HepG2 (cell line): ENCODE results near the gene AP2A2. TPM values are rescaled to one million over a fixed set of nuclear protein-coding genes. Genes with fewer than 3 reads are reported as not detected.

Experiments used
- ATAC-seq: fragments of 200-7000 bp; cut with Tn5 transposase; 3 replicates; pipeline ENCODE4 v1.9.1; 2020; ENCODE audit warnings: mild to moderate bottlenecking, moderate library complexity
- BruUV-seq: library from RNA; stranded (reverse); fragments of 400-500 nt; replicated peaks from 2 replicates; lab custom pipeline; 2021; lab: Mats Ljungman, UMichigan
- CTCF ChIA-PET: fragments of 300-600 bp; formaldehyde crosslinking; extraction: SDS; loops from one replicate; lab custom pipeline; 2021; ENCODE audit warnings: low total read pairs, inconsistent platforms, low intra/inter-chr PET ratio; lab: Yijun Ruan, JAX
- POLR2A ChIA-PET: fragments of 350-600 bp; sonication (Branson Sonifier 250); formaldehyde crosslinking; loops from one replicate; lab custom pipeline; 2020; ENCODE audit warnings: antibody characterized with exemption, inconsistent platforms; lab: Yijun Ruan, JAX
- DNase-seq: peaks from one replicate; pipeline ENCODE4 v3.0.0-alpha.2; 2015; ENCODE audit warnings: low spot score
- FAIRE-seq: peaks from 3 replicates; lab custom pipeline; 2011; peaks lifted over from hg19 to GRCh38; lab: Jason Lieb, UNC
- H2AFZ ChIP-seq: one replicate; pipeline ENCODE4 v1.6.1; 2011; ENCODE audit warnings: low read length, inconsistent platforms
- H3K27ac ChIP-seq: fragments of 300-600 bp; 3 replicates; pipeline ENCODE4 v1.8.0; 2011; ENCODE audit warnings: mixed run types, mild to moderate bottlenecking, mixed read lengths, low read length, inconsistent platforms; ENCODE audit not compliant: insufficient read depth; ENCODE audit errors: extremely low read length
- H3K27me3 ChIP-seq, 2 experiments: fragments of 200-600 bp in 1 of 2; 2 replicates in 1 of 2; 3 replicates in 1 of 2; pipeline versions ENCODE4 v1.6.0 to v1.8.0; 2011; ENCODE audit warnings: low read length in 2 of 2, mild to moderate bottlenecking in 2 of 2, moderate library complexity in 2 of 2, inconsistent platforms in 1 of 2; ENCODE audit not compliant: insufficient read depth in 2 of 2, control insufficient read depth in 1 of 2
- H3K36me3 ChIP-seq, 2 experiments: fragments of 200-600 bp in 1 of 2; replicated peaks in 1 of 2; 2 replicates in 1 of 2; 3 replicates in 1 of 2; pipeline versions ENCODE4 v1.5.1 to v1.8.0; 2011; ENCODE audit warnings: low read length in 2 of 2, inconsistent platforms in 1 of 2; ENCODE audit not compliant: insufficient read depth in 2 of 2, control insufficient read depth in 1 of 2
- H3K4me1 ChIP-seq: 2 replicates; pipeline ENCODE4 v1.5.1; 2012; ENCODE audit warnings: low read length, inconsistent platforms; ENCODE audit not compliant: insufficient read depth
- H3K4me2 ChIP-seq: 2 replicates; pipeline ENCODE4 v1.6.0; 2011; ENCODE audit warnings: low read depth, low read length, inconsistent platforms
- H3K4me3 ChIP-seq, 3 experiments: fragments of 200-600 bp in 1 of 3; sonication (generic), shearing (Covaris generic) in 1 of 3; replicated peaks in 1 of 3; 2 replicates each; pipeline ENCODE4 v1.5.1; 2011 to 2016; ENCODE audit warnings: low read length in 3 of 3, inconsistent platforms in 2 of 3, low read depth in 2 of 3, mild to moderate bottlenecking in 2 of 3, control low read depth in 1 of 3, mixed read lengths in 1 of 3; ENCODE audit not compliant: insufficient read depth in 1 of 3
- H3K79me2 ChIP-seq: one replicate; pipeline ENCODE4 v1.6.1; 2011; ENCODE audit warnings: low read length, inconsistent platforms; ENCODE audit not compliant: insufficient read depth
- H3K9ac ChIP-seq: 2 replicates; pipeline ENCODE4 v1.6.0; 2011; ENCODE audit warnings: mild to moderate bottlenecking, low read depth, low read length, inconsistent platforms; ENCODE audit not compliant: insufficient read depth
- H3K9me3 ChIP-seq: 2 replicates; pipeline ENCODE4 v1.5.1; 2012; ENCODE audit warnings: mild to moderate bottlenecking, low read length
- H4K20me1 ChIP-seq: 2 replicates; pipeline ENCODE4 v1.6.0; 2011; ENCODE audit warnings: inconsistent platforms, mild to moderate bottlenecking, low read length, moderate library complexity; ENCODE audit not compliant: insufficient read depth
- ATF2 ChIP-seq: sonication (generic); formaldehyde crosslinking; IDR thresholded peaks from 2 replicates; pipeline ENCODE4 v1.4.0; 2020; ENCODE audit warnings: missing genetic modification reagents
- HDAC1 ChIP-seq: sonication (generic); formaldehyde crosslinking; IDR thresholded peaks from 2 replicates; pipeline ENCODE4 v1.5.1; 2020; ENCODE audit warnings: mild to moderate bottlenecking, missing genetic modification reagents
- HIC2 ChIP-seq: sonication (generic); formaldehyde crosslinking; IDR thresholded peaks from 2 replicates; pipeline ENCODE4 v1.9.0; 2022; ENCODE audit warnings: low read depth, missing genetic modification reagents
- PHF5A ChIP-seq: IDR thresholded peaks from one replicate; pipeline ENCODE4 v1.6.1; 2018; ENCODE audit warnings: low read depth, missing genetic modification reagents; ENCODE audit not compliant: unreplicated experiment
- POGZ ChIP-seq: sonication (generic); formaldehyde crosslinking; IDR thresholded peaks from 2 replicates; pipeline ENCODE4 v1.4.0; 2020; ENCODE audit warnings: mild to moderate bottlenecking, missing genetic modification reagents
- TFDP2 ChIP-seq: sonication (generic); formaldehyde crosslinking; IDR thresholded peaks from 2 replicates; pipeline ENCODE4 v1.4.0; 2020; ENCODE audit warnings: missing genetic modification reagents
- THAP7 ChIP-seq: sonication (generic); formaldehyde crosslinking; IDR thresholded peaks from 2 replicates; pipeline ENCODE4 v1.8.1; 2023; ENCODE audit warnings: mild to moderate bottlenecking, missing genetic modification reagents
- ZNF431 ChIP-seq: sonication (generic); formaldehyde crosslinking; IDR thresholded peaks from 2 replicates; pipeline ENCODE4 v1.9.0; 2022; ENCODE audit warnings: missing genetic modification reagents, low read depth, mild to moderate bottlenecking, borderline replicate concordance
- ZNF740 ChIP-seq: sonication (generic); formaldehyde crosslinking; IDR thresholded peaks from 2 replicates; pipeline ENCODE4 v1.4.0; 2020; ENCODE audit warnings: missing genetic modification reagents
- WGBS: methylation state at CpG from one replicate; pipeline ENCODE4 v1.1.6; 2017; ENCODE audit warnings: low lambda C conversion rate; 5-methylcytosine and 5-hydroxymethylcytosine counted together
- in situ Hi-C: cut with HindIII; loops from 2 replicates; pipeline ENCODE4 v1.10.0; 2017; ENCODE audit warnings: low pct_unique_long_range_greater_than_20kb; ENCODE audit not compliant: extremely low pct_ligation_motif_present
- intact Hi-C: fragments of 100-400 bp; cut with micrococcal nuclease; formaldehyde crosslinking; loops from one replicate; pipeline ENCODE4 v1.10.0; 2022; ENCODE audit not compliant: unreplicated experiment
- polyA plus RNA-seq, 8 experiments: library from polyadenylated mRNA; depleted of rRNA in 3 of 8; stranded (reverse) in 7 of 8; unstranded in 1 of 8; fragments of >200 nt; fragmentation: Illumina TruSeq in 4 of 8; extraction: Trizol in 4 of 8; gene quantifications; 2 replicates each; pipeline versions ENCODE4 v1.2.1 to v1.2.3, GENCODE V29; 2011 to 2016; ENCODE audit warnings: low read depth in 4 of 8, missing spikeins in 1 of 8, mixed read lengths in 1 of 8; ENCODE audit not compliant: insufficient read depth in 1 of 8
- total RNA-seq, 5 experiments: library from RNA; depleted of rRNA; stranded (reverse); fragments of >200 nt; fragmentation: Illumina TruSeq; extraction: Trizol; gene quantifications; 2 replicates each; pipeline ENCODE4 v1.2.3, GENCODE V29; 2016; ENCODE audit warnings: low read depth in 1 of 5

The AP2A2 gene
- total and polyA plus RNA-seq, 2 of the 13 experiments (the other 11 are each of a cell fraction or from before 2014, with no cell fraction given) = 25.7 to 75.7 TPM

GRCh38 chr11:1019321-1019910 is 93.7 kb downstream of the AP2A2 start:
- ATAC-seq = no peak
- CTCF ChIA-PET = no interaction called here
- Histone ChIP-seq H4K20me1 (no peaks in the 10 kb centered on the region), H3K27me3 (no peaks in the 10 kb centered on the region; a peak in 1 of 5 replicates), H3K4me3 (no peak overlapping the region), H2AFZ (no peak overlapping the region), H3K79me2 (no peaks in the 10 kb centered on the region), H3K36me3 (no peaks in the 10 kb centered on the region), H3K4me2 (no peak overlapping the region), H3K27ac (no peak overlapping the region), H3K9me3 (no peaks in the 10 kb centered on the region), H3K9ac (no peak overlapping the region), H3K4me1 (no peaks in the 10 kb centered on the region)
- POLR2A ChIA-PET = no interaction called here
- no peak for FAIRE-seq
- in situ Hi-C loops (no loop called here), intact Hi-C loops (no loop called here)
- no peak for TF ChIP-seq ZNF740 (CRISPR knock-in tag)
- no peak for DNase-seq
- 66% methylated on average over 11 of the region's 21 CpGs for WGBS
- no TSS peak for BruUV-seq

- no peaks in the 10 kb centered on the region for H3K4me1 ChIP-seq
- in situ Hi-C loops = no loop called here
- ChIA-PET POLR2A (no interaction called here), CTCF (no interaction called here)
- no TSS peak for BruUV-seq
- H3K27ac ChIP-seq = no peak overlapping the region
- H3K4me2 ChIP-seq = no peak overlapping the region
- no peaks in the 10 kb centered on the region for H3K36me3 ChIP-seq
- 67% methylated on average over 7 of the region's 19 CpGs for WGBS
- H3K27me3 ChIP-seq = no peaks in the 10 kb centered on the region
- intact Hi-C loops = no loop called here
- H3K4me3 ChIP-seq = no peak overlapping the region
- ATAC-seq = no peak
- no peak for DNase-seq
- no peaks in the 10 kb centered on the region for H3K9me3 ChIP-seq
- no peak overlapping the region for H3K9ac ChIP-seq
- H4K20me1 ChIP-seq = no peaks in the 10 kb centered on the region
- no peaks in the 10 kb centered on the region for H3K79me2 ChIP-seq
- no peak overlapping the region for H2AFZ ChIP-seq
- no peak for FAIRE-seq
- TF ChIP-seq ATF2 (no peak), THAP7 (CRISPR knock-in tag) (no peak), POGZ (CRISPR knock-in tag) (no peak), HIC2 (CRISPR knock-in tag) (no peak), PHF5A (no peak), HDAC1 (no peak), ZNF431 (CRISPR knock-in tag) (no peak), TFDP2 (CRISPR knock-in tag) (no peak)
Measured at GRCh38 chr11:1020211-1020905, 94.7 kb downstream of the AP2A2 start.
